Cortex of kidney (tissue), 1 donor: ENCODE measurements around the gene CYP4F22.

Source experiments
- DNase-seq: peaks from one replicate; lab custom pipeline; 2025; lab: John Stamatoyannopoulos, UW

The CYP4F22 gene

DNA sequence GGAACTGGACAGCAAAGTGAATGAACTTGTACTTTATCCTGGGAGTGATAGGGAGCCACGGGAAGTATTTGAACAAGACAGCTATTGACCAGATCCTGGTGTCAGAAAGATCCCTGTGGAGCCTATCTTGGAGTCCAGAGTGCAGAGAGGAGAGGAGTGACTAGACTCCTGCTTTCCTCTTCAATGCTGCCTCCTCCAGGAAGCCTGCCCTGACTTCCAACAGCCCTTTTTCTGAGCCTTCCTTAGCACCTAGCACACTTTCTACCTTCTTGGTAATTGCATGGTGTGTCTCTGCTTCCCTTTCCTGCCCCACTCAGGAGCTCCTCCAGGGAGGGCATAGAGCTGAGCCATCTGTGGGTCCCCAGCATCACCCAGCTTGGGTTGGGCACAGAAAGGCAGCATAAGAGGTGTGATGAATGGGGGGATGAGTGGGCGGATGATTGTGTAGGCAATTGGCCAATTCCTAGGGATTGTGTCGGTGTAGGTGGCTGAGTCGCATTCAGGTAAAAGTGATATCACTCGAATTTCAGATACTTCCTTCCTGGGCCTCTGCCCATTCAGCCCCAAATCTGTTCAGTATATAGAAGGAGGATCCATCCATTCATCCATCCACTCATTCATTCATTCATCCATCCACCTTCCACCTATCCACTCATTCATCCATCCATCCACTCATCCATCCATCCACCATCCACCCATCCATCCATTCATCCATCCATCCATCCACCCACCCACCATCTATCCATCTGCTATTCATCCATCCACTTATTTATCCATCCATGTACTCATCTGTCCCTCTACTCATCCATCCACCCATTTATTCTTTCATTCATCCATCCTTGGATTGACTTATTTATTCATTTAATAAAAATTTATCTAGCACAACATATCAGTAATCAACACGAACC is 26.9 kb downstream of the CYP4F22 start:
- DNase-seq = no peak

DNA sequence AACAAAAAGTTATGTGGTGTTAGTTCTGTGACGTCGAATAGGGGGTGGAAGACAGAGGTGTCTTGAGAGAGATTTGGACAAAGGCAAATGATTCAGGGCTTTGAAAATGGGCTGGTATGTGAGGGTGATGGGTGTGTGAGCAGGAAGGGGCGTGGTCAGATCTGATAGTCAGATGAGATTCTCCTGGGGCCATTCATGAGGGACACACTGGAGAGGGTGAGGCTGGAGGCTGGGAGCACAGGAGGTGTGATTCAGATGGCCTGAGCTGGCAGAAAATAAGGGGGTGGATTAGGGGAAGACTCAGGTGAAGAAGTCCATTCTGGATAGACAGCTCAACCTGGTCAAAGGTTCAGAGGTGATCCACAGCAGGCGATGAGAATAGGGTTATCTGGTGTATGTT is 28.0 kb downstream of the CYP4F22 start:
- no peak for DNase-seq

GRCh38 chr19:15538774-15539173 is 30.4 kb downstream of the CYP4F22 start:
- no peak for DNase-seq

DNA sequence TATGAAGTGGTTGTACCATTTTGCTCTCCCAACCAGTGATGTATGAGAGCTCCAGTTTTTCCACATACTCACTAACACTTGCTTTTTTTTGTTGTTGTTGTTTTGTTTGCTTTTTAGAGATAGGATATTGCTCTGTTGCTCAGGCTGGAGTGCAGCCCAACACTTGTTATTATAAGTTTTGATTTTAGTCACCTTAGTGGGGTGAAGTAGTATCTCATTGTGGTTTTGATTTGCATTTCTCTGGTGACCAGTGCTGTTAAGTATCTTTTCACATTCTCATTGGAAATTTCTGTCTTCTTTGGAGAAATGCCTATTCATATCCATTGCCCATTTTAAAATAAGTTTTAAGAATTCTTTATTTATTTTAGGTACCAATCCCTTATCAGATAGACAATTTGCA is 31.3 kb downstream of the CYP4F22 start:
- no peak for DNase-seq

GRCh38 chr19:15540435-15540834 is 32.1 kb downstream of the CYP4F22 start:
- no peak for DNase-seq

GRCh38 chr19:15544283-15544682 is 36.0 kb downstream of the CYP4F22 start:
- DNase-seq = no peak

GRCh38 chr19:15544970-15545369 is 36.6 kb downstream of the CYP4F22 start:
- DNase-seq = no peak

DNA sequence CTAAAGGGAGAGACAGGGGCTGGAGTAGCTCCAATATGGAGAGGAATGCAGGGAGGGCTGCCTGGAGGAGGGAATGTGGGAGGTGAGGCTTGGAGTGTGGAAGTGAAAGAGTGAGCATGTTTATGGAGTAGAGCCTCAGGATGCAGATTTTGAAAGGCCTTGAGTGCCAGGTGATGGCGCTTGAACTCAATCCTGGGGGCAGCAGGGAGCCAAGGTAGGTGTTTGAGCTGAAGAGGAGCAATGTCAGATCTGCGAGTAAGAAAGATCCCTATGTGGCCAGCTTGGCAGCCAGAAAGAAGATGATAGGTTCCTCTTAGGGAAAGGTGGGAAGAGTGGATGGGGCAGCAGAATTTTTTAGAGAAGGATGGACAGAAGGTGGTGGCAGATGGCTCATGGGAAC is 40.3 kb downstream of the CYP4F22 start:
- no peak for DNase-seq

DNA sequence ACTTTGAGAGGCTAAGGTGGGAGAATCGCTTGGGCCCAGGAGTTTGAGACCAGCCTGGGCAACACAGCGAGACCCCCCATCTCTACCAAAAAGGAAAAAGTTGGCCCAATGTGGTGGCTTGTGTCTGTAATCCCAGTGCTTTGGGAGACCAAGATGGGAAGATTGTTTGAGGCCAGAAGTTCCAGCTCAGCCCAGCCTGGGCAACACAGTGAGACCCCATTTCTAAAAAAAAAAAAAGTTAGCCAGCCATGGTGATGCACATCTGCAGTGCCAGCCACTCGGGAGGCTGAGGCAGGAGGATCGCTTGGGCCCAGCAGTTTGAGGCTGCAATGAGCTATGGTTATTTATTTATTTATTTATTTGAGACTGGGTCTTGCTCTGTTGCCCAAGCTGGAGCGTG is 41.3 kb downstream of the CYP4F22 start:
- DNase-seq = no peak

- no peak for DNase-seq
Observed at GRCh38 chr19:15550273-15550672, 41.9 kb downstream of the CYP4F22 start.

GRCh38 chr19:15550929-15551292 is 42.6 kb downstream of the CYP4F22 start:
- DNase-seq = no peak

GRCh38 chr19:15551293-15552004 is 43.1 kb downstream of the CYP4F22 start:
- no peak for DNase-seq

DNA sequence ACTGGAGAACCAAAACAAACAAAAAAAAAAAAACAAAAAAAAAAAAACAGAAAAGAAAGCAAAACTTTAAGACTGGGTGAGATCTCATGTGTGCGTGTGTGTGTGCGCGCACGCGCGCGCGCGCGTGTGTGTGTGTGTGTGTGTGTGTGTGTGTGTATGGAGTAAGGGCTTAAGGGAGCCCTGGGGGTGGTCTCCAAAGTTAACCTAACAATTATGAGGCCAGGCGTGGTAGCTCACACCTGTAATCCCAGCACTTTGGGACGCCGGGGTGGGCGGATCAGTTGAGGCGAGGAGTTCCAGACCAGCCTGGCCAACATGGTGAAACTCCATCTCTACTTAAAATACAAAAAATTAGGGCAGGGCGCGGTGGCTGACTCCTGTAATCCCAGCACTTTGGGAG is 46.7 kb downstream of the CYP4F22 start:
- no peak for DNase-seq

DNA sequence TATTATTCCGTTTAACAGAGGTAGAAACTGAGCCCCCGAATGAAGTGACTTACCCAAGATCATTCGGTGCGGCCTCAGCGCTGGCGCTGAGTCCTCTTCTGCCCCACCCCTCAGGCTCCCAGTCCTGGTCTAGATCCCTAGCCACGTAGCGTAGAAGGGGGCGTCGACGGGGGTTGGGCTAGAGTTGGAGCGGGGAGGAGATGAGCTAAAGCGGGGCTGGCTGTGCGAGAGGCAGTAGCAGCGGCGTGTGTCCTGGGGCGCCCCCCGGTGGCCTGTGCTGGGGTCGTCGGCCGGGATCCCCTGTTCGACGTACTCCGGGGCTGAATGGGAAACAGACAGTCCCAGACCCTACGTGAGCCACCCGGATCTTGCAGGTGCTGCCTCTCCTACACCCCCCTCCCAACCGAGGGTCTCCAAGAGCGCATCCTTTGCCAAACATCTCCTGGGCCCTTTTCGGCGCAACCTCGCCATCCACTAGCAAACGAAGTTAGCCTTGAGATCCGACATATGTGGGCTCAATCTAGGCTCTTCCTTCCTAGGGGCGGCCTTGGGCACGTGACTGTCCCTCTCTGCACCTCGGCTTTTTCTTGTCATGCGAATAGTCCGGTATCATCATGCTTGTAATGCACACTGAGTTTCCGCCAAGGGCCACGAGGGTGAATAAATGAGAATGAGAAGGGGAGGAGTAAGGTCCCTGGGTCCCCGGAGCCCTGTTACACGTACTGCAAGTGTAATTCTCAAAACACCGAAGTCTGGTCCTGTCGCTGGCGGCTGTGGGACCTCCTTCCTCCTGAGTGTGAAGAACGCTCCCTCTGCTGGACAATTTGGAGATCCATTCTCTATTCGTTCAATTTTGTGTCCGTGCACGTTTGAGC is 47.7 kb downstream of the CYP4F22 start:
- no peak for DNase-seq

- no peak for DNase-seq
Observed at GRCh38 chr19:15556634-15557181, 48.4 kb downstream of the CYP4F22 start.

DNA sequence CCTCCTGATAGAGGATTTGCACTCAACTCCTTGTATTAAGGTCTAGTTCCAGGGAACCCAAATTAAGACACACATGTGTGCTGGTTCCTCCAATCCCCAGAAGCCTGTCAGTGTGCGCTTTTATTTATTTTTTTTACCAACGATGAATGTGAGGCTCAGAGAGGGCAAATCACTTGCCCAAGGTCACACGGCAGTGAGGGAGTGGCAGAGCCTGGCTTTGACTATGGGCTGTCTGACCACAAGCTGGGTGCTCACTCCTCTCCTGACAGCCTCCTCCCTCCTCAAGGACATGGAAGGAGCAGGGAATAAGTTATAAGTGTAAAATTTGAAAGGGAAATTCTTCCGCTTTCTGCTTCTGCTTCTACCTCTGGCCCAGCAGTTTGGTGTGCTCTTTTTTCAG is 48.9 kb downstream of the CYP4F22 start:
- no peak for DNase-seq

DNA sequence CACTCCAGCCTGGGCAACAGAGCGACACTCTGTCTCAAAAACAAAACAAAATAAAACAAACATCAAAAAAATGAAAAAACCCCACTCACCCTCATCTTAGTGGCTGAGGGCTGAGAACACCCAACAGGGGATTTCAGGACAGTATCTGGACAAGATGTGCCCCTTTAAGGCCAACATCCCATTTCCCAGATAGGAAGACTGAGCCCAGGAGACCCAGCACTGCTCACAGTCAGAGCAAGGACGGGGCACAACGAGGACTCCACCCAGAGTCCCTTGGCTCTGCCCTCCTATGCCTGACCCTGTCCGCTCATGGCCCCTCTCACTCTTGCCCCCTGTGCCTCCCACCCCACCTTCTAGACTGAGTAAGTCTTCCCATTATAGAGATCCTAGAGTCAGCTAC is 53.8 kb downstream of the CYP4F22 start:
- no peak for DNase-seq

- DNase-seq = no peak
Observed at GRCh38 chr19:15562861-15563260, 54.5 kb downstream of the CYP4F22 start.

- DNase-seq = no peak
Observed at GRCh38 chr19:15563325-15563794, 55.0 kb downstream of the CYP4F22 start.

- no peak for DNase-seq
Observed at GRCh38 chr19:15563931-15564330, 55.6 kb downstream of the CYP4F22 start.

DNA sequence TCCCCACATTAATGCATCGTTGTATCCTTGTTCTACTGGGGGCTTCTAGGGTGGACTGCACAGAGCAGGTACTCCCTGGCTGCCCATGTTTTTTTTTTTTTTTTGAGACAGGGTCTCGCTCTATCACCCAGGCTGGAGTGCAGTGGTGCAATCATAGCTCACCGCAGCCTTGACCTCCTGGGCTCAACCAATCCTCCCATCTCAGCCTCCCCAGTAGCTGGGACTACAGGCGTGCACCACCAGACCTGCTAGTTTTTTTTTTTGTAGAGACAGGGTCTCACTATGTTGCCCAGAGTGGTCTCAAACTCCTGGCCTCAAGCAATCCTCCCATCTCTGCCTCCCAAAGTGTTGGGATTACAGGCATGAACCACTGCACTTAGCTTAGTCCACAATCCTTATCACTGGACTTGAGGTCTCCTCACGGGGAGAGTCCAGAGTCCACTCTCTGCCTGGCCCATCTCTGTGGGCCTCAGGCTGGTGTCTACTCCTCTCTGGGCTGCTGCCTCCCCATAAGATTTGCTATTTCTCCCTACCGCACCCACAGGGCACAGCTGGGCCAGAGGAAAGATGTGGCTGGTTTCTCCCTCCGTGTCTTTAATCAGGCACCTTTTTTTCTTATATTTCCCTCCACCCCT is 56.3 kb downstream of the CYP4F22 start:
- no peak for DNase-seq

- no peak for DNase-seq
Observed at GRCh38 chr19:15570420-15570819, 62.1 kb downstream of the CYP4F22 start.
